ENCODE results near the gene NEUROG1. TPM values are rescaled to one million over a fixed set of nuclear protein-coding genes. Genes with fewer than 3 reads are reported as not detected.

The NEUROG1 gene
- total RNA-seq, 1 donor from 2014 or later: 222 TPM

GRCh38 chr5:135557076-135557838 lies 21.5 kb upstream of the NEUROG1 start:
- TF ChIP-seq CTCF (IDR thresholded peaks at IDR 0.05; ENCODE audit: partially characterized antibody, unreplicated experiment): no peak
- Mint-ChIP-seq H3K27me3 (ENCODE audit: unreplicated experiment) (peaks cover 2% of the 10 kb centered on the region), H3K27ac (ENCODE audit: unreplicated experiment) (no peak overlapping the region), H3K9me3 (ENCODE audit: unreplicated experiment) (peaks cover 3% of the 10 kb centered on the region), H3K36me3 (ENCODE audit: unreplicated experiment) (no peaks in the 10 kb centered on the region), H3K4me3 (ENCODE audit: unreplicated experiment) (no peak overlapping the region), H3K4me1 (ENCODE audit: low read depth, unreplicated experiment) (peaks cover 3% of the 10 kb centered on the region)
- DNase-seq: no peak

- no peaks in the 10 kb centered on the region for H3K9me3 Mint-ChIP-seq (ENCODE audit: unreplicated experiment)
- no peak for TF ChIP-seq CTCF (IDR thresholded peaks at IDR 0.05; ENCODE audit: partially characterized antibody, unreplicated experiment)
- no peak overlapping the region for H3K4me3 Mint-ChIP-seq (ENCODE audit: unreplicated experiment)
- H3K27me3 Mint-ChIP-seq (ENCODE audit: unreplicated experiment): peaks cover 2% of the 10 kb centered on the region
- no peaks in the 10 kb centered on the region for H3K36me3 Mint-ChIP-seq (ENCODE audit: unreplicated experiment)
- no peak overlapping the region for H3K27ac Mint-ChIP-seq (ENCODE audit: unreplicated experiment)
- H3K4me1 Mint-ChIP-seq (ENCODE audit: low read depth, unreplicated experiment): peaks cover 2% of the 10 kb centered on the region
- no peak for DNase-seq
Measured at GRCh38 chr5:135556620-135557019, 20.9 kb upstream of the NEUROG1 start.

- peaks cover 5% of the 10 kb centered on the region for H3K4me1 Mint-ChIP-seq (ENCODE audit: low read depth, unreplicated experiment)
- H3K4me3 Mint-ChIP-seq (ENCODE audit: unreplicated experiment): no peak overlapping the region
- peaks cover 2% of the 10 kb centered on the region for H3K27me3 Mint-ChIP-seq (ENCODE audit: unreplicated experiment)
- peaks cover 4% of the 10 kb centered on the region for H3K9me3 Mint-ChIP-seq (ENCODE audit: unreplicated experiment)
- no peak for TF ChIP-seq CTCF (IDR thresholded peaks at IDR 0.05; ENCODE audit: partially characterized antibody, unreplicated experiment)
- no peak overlapping the region for H3K27ac Mint-ChIP-seq (ENCODE audit: unreplicated experiment)
- no peak for DNase-seq
- H3K36me3 Mint-ChIP-seq (ENCODE audit: unreplicated experiment): no peaks in the 10 kb centered on the region
Measured at GRCh38 chr5:135555530-135555929, 19.8 kb upstream of the NEUROG1 start.

- no peaks in the 10 kb centered on the region for H3K27me3 Mint-ChIP-seq (ENCODE audit: unreplicated experiment)
Measured at GRCh38 chr5:135553688-135554462, 18.1 kb upstream of the NEUROG1 start.

More at GRCh38 chr5:135553688-135554462, 18.1 kb upstream of the NEUROG1 start:
- H3K27ac Mint-ChIP-seq (ENCODE audit: unreplicated experiment): no peak overlapping the region
- H3K36me3 Mint-ChIP-seq (ENCODE audit: unreplicated experiment): no peaks in the 10 kb centered on the region
- no peak overlapping the region for H3K4me3 Mint-ChIP-seq (ENCODE audit: unreplicated experiment)
- H3K9me3 Mint-ChIP-seq (ENCODE audit: unreplicated experiment): peaks cover 4% of the 10 kb centered on the region
- DNase-seq: peak; percentile 42
- no peak for TF ChIP-seq CTCF (IDR thresholded peaks at IDR 0.05; ENCODE audit: partially characterized antibody, unreplicated experiment)
- peaks cover 18% of the 10 kb centered on the region for H3K4me1 Mint-ChIP-seq (ENCODE audit: low read depth, unreplicated experiment)
